Neural cell (in vitro differentiated cells): ENCODE data around the gene VWC2.

ENCODE experiments used
- CTCF ChIP-seq: fragments of 450-650 bp; IDR thresholded peaks from 2 replicates; pipeline ENCODE4 v1.5.1; 2014; ENCODE audit warnings: antibody characterized with exemption, mild to moderate bottlenecking, moderate library complexity; ENCODE audit not compliant: poor library complexity, severe bottlenecking
- EP300 ChIP-seq: fragments of 450-650 bp; conservative IDR thresholded peaks from 2 replicates; pipeline ENCODE4 v1.6.1; 2014; ENCODE audit warnings: antibody characterized with exemption, mild to moderate bottlenecking, moderate library complexity; ENCODE audit not compliant: poor library complexity, severe bottlenecking
- EZH2 ChIP-seq: fragments of 200-600, 300-800 bp; shearing (Covaris generic), sonication (generic); IDR thresholded peaks from 2 replicates; pipeline ENCODE4 v1.6.1; 2014; ENCODE audit warnings: antibody characterized with exemption, low read length, borderline replicate concordance, mild to moderate bottlenecking; ENCODE audit not compliant: insufficient read depth, poor library complexity, severe bottlenecking
- MXI1 ChIP-seq: fragments of 450-650 bp; conservative IDR thresholded peaks from 2 replicates; pipeline ENCODE4 v1.6.1; 2014; ENCODE audit warnings: antibody characterized with exemption, mild to moderate bottlenecking; ENCODE audit not compliant: poor library complexity, severe bottlenecking
- POLR2AphosphoS5 ChIP-seq: IDR thresholded peaks from 2 replicates; pipeline ENCODE4 v1.6.1; 2012
- RAD21 ChIP-seq: fragments of 450-650 bp; conservative IDR thresholded peaks from 2 replicates; pipeline ENCODE4 v1.6.1; 2014; ENCODE audit warnings: antibody characterized with exemption, mild to moderate bottlenecking, moderate library complexity
- TAF1 ChIP-seq: IDR thresholded peaks from 2 replicates; pipeline ENCODE4 v1.6.1; 2012; ENCODE audit warnings: low read depth

- no peak for TF ChIP-seq CTCF
- TF ChIP-seq TAF1: no peak
- TF ChIP-seq MXI1: no peak
- no peak for TF ChIP-seq RAD21
- TF ChIP-seq EZH2: no peak
- no peak for TF ChIP-seq POLR2AphosphoS5
- no peak for TF ChIP-seq EP300
Measured at GRCh38 chr7:49876202-49876601, 102.8 kb downstream of the VWC2 start.
